Esophagus muscularis mucosa (tissue), 3 donors: ENCODE results near the gene IQCM.

Experiments
- POLR2A ChIP-seq: fragments of 450-650 bp; IDR thresholded peaks from one replicate; pipeline ENCODE4 v1.6.1; 2017; ENCODE audit warnings: antibody characterized with exemption, moderate library complexity, mild to moderate bottlenecking, low read depth
- TF ChIP-seq, protein P1 (sequence below), 3 experiments: fragments of 200-600 bp in 2 of 3; fragments of 450-650 bp in 1 of 3; sonication (generic) in 2 of 3; IDR thresholded peaks; one replicate each; pipeline ENCODE4 v1.5.1; 2017 to 2019; ENCODE audit warnings: antibody characterized with exemption in 3 of 3, mild to moderate bottlenecking in 2 of 3, moderate library complexity in 1 of 3

DNA sequence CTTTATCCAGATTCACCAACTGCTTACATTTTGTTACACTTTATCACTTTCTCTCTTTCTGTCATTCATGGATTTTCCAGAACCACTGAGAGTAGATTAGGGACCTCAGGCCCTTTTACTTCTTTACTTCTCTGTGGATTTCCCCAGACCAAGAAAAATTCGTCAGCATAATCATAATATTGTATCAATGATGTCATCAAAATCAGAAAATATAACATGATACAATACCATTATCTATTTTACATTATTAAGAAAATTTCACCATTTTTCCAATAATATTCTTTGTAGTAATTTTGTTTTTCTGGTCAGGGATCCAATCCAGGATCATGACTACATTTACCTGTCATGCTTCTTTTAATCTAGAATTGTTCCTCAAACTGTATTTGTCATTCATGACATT is 494.2 kb downstream of the IQCM start:
- TF ChIP-seq, protein P1, sequence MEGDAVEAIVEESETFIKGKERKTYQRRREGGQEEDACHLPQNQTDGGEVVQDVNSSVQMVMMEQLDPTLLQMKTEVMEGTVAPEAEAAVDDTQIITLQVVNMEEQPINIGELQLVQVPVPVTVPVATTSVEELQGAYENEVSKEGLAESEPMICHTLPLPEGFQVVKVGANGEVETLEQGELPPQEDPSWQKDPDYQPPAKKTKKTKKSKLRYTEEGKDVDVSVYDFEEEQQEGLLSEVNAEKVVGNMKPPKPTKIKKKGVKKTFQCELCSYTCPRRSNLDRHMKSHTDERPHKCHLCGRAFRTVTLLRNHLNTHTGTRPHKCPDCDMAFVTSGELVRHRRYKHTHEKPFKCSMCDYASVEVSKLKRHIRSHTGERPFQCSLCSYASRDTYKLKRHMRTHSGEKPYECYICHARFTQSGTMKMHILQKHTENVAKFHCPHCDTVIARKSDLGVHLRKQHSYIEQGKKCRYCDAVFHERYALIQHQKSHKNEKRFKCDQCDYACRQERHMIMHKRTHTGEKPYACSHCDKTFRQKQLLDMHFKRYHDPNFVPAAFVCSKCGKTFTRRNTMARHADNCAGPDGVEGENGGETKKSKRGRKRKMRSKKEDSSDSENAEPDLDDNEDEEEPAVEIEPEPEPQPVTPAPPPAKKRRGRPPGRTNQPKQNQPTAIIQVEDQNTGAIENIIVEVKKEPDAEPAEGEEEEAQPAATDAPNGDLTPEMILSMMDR (IDR thresholded peaks at IDR 0.05) = no peak
- TF ChIP-seq POLR2A = no peak
